ENCODE measurements around the gene SLC18B1. TPM values are rescaled to one million over a fixed set of nuclear protein-coding genes. Genes with fewer than 3 reads are reported as not detected.

SLC18B1 gene
- total RNA-seq, 4 donors from 2014 or later: 18.0 to 25.8 (median 23.5) TPM

- Histone ChIP-seq H3K4me1 (no peaks in the 10 kb centered on the region), H3K27ac (no peak overlapping the region), H3K27me3 (no peaks in the 10 kb centered on the region), H3K9me3 (no peaks in the 10 kb centered on the region), H3K36me3 (no peaks in the 10 kb centered on the region), H3K4me3 (replicated peaks in 1 of 3) (no peak overlapping the region)
- no peak for DNase-seq
- 44 to 77% methylated on average over 1 of the region's 1 CpG for WGBS, 2 donors
- TF ChIP-seq POLR2A (IDR thresholded peaks at IDR 0.05) (no peak), CTCF (IDR thresholded peaks at IDR 0.05) (no peak)
- intact Hi-C loops (cut with DNase I): no loop called here
Observed at GRCh38 chr6:132752255-132752654, 46.2 kb downstream of the SLC18B1 start.

- H3K4me1 ChIP-seq: no peaks in the 10 kb centered on the region
- H3K27ac ChIP-seq: no peak overlapping the region
- H3K36me3 ChIP-seq: no peaks in the 10 kb centered on the region
- WGBS, 2 donors: 80 to 90% methylated on average over 1 of the region's 1 CpG
- DNase-seq: no peak
- intact Hi-C loops (cut with DNase I): no loop called here
- H3K27me3 ChIP-seq: no peaks in the 10 kb centered on the region
- TF ChIP-seq CTCF (IDR thresholded peaks at IDR 0.05) (no peak), POLR2A (IDR thresholded peaks at IDR 0.05) (no peak)
- no peak overlapping the region for H3K4me3 ChIP-seq (replicated peaks in 1 of 3)
- no peaks in the 10 kb centered on the region for H3K9me3 ChIP-seq
Observed at GRCh38 chr6:132751828-132752227, 46.6 kb downstream of the SLC18B1 start.

GRCh38 chr6:132751306-132751705, 47.1 kb downstream of the SLC18B1 start:
- no peaks in the 10 kb centered on the region for H3K36me3 ChIP-seq
- no peak overlapping the region for H3K27ac ChIP-seq
- H3K9me3 ChIP-seq: no peaks in the 10 kb centered on the region
- H3K27me3 ChIP-seq: no peaks in the 10 kb centered on the region
- intact Hi-C loops (cut with DNase I): no loop called here
- DNase-seq: no peak
- H3K4me1 ChIP-seq: no peaks in the 10 kb centered on the region
- TF ChIP-seq POLR2A (IDR thresholded peaks at IDR 0.05) (no peak), CTCF (IDR thresholded peaks at IDR 0.05) (no peak)
- 90 to 92% methylated on average over 4 of the region's 4 CpGs for WGBS, 2 donors
- H3K4me3 ChIP-seq (replicated peaks in 1 of 3): no peak overlapping the region

- DNase-seq: no peak
- TF ChIP-seq CTCF (IDR thresholded peaks at IDR 0.05) (no peak), POLR2A (IDR thresholded peaks at IDR 0.05) (no peak)
- H3K4me1 ChIP-seq: no peaks in the 10 kb centered on the region
- H3K27me3 ChIP-seq: no peaks in the 10 kb centered on the region
- H3K27ac ChIP-seq: no peak overlapping the region
- no peaks in the 10 kb centered on the region for H3K9me3 ChIP-seq
- H3K36me3 ChIP-seq: no peaks in the 10 kb centered on the region
- intact Hi-C loops (cut with DNase I): no loop called here
- H3K4me3 ChIP-seq (replicated peaks in 1 of 3): no peak overlapping the region
- 71 to 78% methylated on average over 8 of the region's 8 CpGs for WGBS, 2 donors
Observed at GRCh38 chr6:132750455-132751248, 47.8 kb downstream of the SLC18B1 start.

- 64 to 66% methylated on average over 4 of the region's 4 CpGs for WGBS, 2 donors
- H3K27ac ChIP-seq: no peak overlapping the region
- H3K36me3 ChIP-seq: no peaks in the 10 kb centered on the region
- no peak overlapping the region for H3K4me3 ChIP-seq (replicated peaks in 1 of 3)
- H3K27me3 ChIP-seq: no peaks in the 10 kb centered on the region
- no peaks in the 10 kb centered on the region for H3K4me1 ChIP-seq
- no peak for DNase-seq
- intact Hi-C loops (cut with DNase I): no loop called here
- TF ChIP-seq POLR2A (IDR thresholded peaks at IDR 0.05) (no peak), CTCF (IDR thresholded peaks at IDR 0.05) (no peak)
- no peaks in the 10 kb centered on the region for H3K9me3 ChIP-seq
Observed at GRCh38 chr6:132749111-132749510, 49.3 kb downstream of the SLC18B1 start.
